Nephron progenitor cell (in vitro differentiated cells): ENCODE data around the gene ANAPC2.

Experiments used
- DNase-seq: peaks from one replicate; pipeline ENCODE4 v3.0.0; 2021
- H3K27ac Mint-ChIP-seq: 2 replicates; pipeline ENCODE4 v1.8.0; 2021; ENCODE audit warnings: mild to moderate bottlenecking, moderate library complexity, mixed read lengths
- H3K27me3 Mint-ChIP-seq: 2 replicates; pipeline ENCODE4 v1.8.0; 2021; ENCODE audit warnings: mild to moderate bottlenecking, low read depth, mixed read lengths; ENCODE audit not compliant: poor library complexity
- H3K36me3 Mint-ChIP-seq: 2 replicates; pipeline ENCODE4 v1.8.0; 2021; ENCODE audit warnings: low read depth, mixed read lengths
- H3K4me1 Mint-ChIP-seq: 2 replicates; pipeline ENCODE4 v1.8.0; 2021; ENCODE audit warnings: mixed read lengths
- H3K4me3 Mint-ChIP-seq: 2 replicates; pipeline ENCODE4 v1.8.0; 2021; ENCODE audit warnings: mild to moderate bottlenecking, moderate library complexity, mixed read lengths
- H3K9me3 Mint-ChIP-seq: 2 replicates; pipeline ENCODE4 v1.8.0; 2021; ENCODE audit warnings: mild to moderate bottlenecking, moderate library complexity, mixed read lengths
- TF ChIP-seq, protein P1 (sequence below): fragments of 200-600 bp; sonication (generic); IDR thresholded peaks from 2 replicates; pipeline ENCODE4 v1.5.0; 2021; ENCODE audit warnings: antibody characterized with exemption

ANAPC2 gene

DNA sequence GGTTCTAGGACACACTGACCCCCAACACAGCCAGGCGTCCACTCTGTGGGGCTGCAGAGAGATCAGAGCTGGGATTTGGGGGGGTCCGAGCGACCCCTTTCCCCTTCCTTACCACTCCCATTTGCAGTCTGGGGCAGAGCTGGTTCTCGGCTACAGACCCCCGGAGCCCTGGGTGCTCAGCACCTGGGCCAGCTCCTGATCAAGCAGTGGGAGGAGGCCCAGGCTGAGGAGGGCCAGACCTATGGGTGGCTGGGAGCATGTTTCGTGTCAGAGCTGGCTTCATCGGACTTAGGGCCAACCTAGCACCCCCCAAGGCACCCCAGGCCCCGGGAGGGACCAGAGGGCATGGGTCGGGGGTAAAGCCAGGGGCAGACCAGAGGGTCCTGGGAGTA lies 41.8 kb downstream of the ANAPC2 start:
- peaks cover 75% of the 10 kb centered on the region for H3K27me3 Mint-ChIP-seq
- DNase-seq, result no peak

DNA sequence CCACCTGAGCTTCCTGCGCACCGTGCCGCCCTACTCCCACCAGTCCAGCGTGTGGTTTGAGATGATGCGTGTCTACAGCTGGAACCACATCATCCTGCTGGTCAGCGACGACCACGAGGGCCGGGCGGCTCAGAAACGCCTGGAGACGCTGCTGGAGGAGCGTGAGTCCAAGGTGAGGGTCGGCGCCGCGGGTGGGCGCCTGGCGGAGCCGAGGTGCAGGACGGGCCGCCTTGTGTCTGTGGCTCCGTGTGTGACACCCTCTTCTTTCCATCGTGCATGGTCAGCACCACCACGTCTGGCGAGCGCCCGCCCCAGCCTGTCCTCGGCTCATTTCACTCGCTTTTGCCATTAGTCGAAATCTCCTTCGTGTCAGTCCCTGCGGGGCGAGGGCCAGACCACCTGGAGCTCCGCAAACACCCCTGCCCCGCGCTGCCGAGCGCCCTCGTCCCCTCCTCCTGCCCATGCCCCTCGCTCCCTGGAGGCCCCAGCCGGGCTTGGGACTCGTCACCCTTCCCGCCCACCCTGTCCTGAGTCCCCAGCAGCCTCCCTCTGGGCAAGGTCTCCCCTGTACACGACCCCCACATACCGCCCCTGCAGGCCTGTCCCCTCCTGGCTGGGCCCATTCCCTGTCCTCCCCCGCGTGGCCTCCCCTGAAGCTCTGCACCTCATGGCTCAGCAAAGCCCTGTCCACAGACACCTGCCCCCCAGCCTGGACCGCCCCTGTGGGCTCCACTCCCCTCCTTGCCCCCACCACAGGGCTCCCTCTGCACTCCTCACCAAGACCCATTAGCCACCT lies 42.4 kb downstream of the ANAPC2 start:
- no peaks in the 10 kb centered on the region for H3K4me1 Mint-ChIP-seq
- H3K36me3 Mint-ChIP-seq, result no peaks in the 10 kb centered on the region
- peaks cover 81% of the 10 kb centered on the region for H3K27me3 Mint-ChIP-seq
- H3K9me3 Mint-ChIP-seq, result peaks cover 8% of the 10 kb centered on the region
- no peak for DNase-seq
- TF ChIP-seq, protein P1, sequence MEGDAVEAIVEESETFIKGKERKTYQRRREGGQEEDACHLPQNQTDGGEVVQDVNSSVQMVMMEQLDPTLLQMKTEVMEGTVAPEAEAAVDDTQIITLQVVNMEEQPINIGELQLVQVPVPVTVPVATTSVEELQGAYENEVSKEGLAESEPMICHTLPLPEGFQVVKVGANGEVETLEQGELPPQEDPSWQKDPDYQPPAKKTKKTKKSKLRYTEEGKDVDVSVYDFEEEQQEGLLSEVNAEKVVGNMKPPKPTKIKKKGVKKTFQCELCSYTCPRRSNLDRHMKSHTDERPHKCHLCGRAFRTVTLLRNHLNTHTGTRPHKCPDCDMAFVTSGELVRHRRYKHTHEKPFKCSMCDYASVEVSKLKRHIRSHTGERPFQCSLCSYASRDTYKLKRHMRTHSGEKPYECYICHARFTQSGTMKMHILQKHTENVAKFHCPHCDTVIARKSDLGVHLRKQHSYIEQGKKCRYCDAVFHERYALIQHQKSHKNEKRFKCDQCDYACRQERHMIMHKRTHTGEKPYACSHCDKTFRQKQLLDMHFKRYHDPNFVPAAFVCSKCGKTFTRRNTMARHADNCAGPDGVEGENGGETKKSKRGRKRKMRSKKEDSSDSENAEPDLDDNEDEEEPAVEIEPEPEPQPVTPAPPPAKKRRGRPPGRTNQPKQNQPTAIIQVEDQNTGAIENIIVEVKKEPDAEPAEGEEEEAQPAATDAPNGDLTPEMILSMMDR, result no peak
- no peak overlapping the region for H3K4me3 Mint-ChIP-seq
- H3K27ac Mint-ChIP-seq, result no peak overlapping the region

More for the DNA sequence above, 41.8 kb downstream of the ANAPC2 start:
- peaks cover 12% of the 10 kb centered on the region for H3K9me3 Mint-ChIP-seq
- no peak overlapping the region for H3K27ac Mint-ChIP-seq
- TF ChIP-seq, protein P1, result no peak
- H3K4me1 Mint-ChIP-seq, result no peaks in the 10 kb centered on the region
- no peak overlapping the region for H3K4me3 Mint-ChIP-seq
- H3K36me3 Mint-ChIP-seq, result no peaks in the 10 kb centered on the region

DNA sequence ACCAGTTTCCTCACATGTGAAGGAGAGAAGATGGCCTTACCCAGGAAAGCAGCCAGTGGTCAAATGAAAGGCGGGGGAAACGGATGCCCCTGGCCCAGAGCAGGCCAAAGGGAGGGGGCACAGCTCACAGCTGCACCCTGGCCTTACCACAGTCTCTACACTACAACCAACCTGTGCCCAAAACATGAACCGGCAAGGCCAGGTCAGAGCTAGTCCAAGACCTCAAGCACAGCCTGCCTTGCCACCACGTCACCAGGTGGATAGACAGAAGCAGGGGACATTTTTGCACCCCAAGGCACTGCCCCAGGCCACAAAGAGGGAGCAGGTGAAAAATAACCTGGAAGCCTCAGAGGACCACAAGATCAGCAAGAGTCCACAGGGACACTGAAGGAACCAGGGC lies 44.9 kb downstream of the ANAPC2 start:
- Mint-ChIP-seq H3K36me3 (no peaks in the 10 kb centered on the region), H3K27me3 (peaks cover 83% of the 10 kb centered on the region), H3K4me3 (no peak overlapping the region), H3K4me1 (no peaks in the 10 kb centered on the region), H3K9me3 (no peaks in the 10 kb centered on the region), H3K27ac (no peak overlapping the region)
- DNase-seq, result no peak
- TF ChIP-seq, protein P1, result no peak

DNA sequence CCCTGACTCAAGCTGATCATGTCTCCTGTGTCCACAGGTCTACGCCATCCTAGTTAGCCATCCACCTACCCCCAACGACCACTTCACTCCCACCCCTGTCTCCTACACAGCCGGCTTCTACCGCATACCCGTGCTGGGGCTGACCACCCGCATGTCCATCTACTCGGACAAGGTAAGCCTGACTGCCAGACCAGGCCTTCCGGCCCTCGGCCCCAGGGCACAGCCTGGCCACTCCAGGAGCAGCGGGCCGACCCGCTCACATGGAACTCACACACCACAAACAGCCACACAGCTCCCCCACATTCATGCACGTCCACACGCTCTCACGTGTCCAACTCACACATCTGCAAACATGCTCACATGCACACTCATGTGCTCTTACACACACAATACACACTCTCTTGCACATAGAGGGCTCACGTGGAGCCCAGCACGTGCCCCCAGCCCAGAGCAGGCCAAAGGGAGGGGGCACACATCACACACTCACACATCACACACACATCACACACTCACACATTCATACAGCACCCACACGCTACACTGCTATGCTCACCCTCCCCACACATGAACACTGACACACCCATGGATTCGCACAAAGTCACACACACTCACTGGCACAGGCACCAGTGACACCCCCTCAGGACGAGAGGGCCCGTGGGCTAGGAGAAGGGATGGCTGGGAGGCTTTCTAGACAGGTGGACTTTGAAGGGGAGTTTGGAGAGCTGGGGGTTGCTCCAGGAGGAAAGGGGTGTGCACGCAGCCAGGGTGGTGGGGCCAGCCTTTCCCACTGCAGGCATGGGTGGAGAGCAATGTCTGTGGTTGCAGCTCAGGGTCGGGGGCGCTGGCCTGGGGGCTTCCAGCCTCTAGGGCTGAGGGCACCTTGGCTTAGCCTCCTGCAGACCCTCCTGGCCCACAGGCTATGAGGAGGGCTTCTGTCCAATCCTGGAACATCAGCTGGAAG lies 46.1 kb downstream of the ANAPC2 start:
- Mint-ChIP-seq H3K4me3 (no peak overlapping the region), H3K4me1 (no peaks in the 10 kb centered on the region), H3K27ac (no peak overlapping the region), H3K36me3 (no peaks in the 10 kb centered on the region), H3K9me3 (no peaks in the 10 kb centered on the region), H3K27me3 (peaks cover 88% of the 10 kb centered on the region)
- no peak for DNase-seq
- TF ChIP-seq, protein P1, result no peak

DNA sequence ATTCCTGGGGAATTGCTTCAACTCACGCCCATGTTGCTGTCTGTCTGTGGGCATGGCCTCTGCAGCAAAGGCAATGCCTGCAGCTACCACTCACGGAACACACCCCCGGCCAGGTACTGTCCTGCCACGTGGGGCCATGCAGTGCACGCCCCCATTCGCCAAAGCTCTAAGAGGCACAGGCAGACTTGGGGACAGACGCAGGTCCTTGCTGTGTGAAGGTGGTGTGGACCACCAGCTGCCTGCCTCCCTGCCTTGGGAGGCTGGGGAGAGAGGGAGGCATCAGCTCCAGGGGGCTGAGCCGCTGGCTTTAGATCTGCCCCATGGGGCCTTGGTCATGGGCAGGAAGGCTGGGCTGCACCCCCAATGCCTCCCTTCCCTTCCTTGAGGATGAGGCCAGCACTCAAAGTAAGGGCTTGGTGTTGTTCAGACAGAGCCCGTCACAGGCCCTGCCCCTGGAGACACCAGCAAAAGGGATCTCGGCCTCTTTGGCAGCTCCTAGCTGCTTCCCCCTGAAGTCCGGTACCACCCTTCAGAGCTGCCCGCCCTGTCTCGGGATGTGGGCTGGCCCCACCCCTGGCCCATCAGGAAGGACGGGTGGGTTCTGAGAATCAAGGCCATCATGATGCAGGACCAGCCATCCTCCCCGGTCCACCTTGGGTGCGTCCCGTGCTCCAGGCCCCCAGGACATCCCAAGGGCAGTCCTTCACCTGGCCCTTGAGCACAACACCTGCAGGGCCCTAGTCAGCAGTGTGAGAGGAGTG lies 47.1 kb downstream of the ANAPC2 start:
- no peak for DNase-seq
- H3K27ac Mint-ChIP-seq, result no peak overlapping the region
- H3K27me3 Mint-ChIP-seq, result peaks cover 89% of the 10 kb centered on the region
- H3K4me1 Mint-ChIP-seq, result no peaks in the 10 kb centered on the region
- no peaks in the 10 kb centered on the region for H3K9me3 Mint-ChIP-seq
- no peak overlapping the region for H3K4me3 Mint-ChIP-seq
- no peaks in the 10 kb centered on the region for H3K36me3 Mint-ChIP-seq
- TF ChIP-seq, protein P1, result no peak
